Erythroblast (primary cell): ENCODE measurements around the gene TAGAP.

ENCODE experiments used
- GATA1 ChIP-seq: IDR thresholded peaks from 2 replicates; pipeline ENCODE4 v1.6.1; 2011; ENCODE audit warnings: low read depth, mild to moderate bottlenecking, control low read depth, low read length, moderate library complexity
- POLR2A ChIP-seq: IDR thresholded peaks from 2 replicates; pipeline ENCODE4 v1.6.1; 2011; ENCODE audit warnings: mild to moderate bottlenecking, low read length

- TF ChIP-seq POLR2A (no peak), GATA1 (no peak)
Observed at GRCh38 chr6:159093609-159094443, 49.0 kb upstream of the TAGAP start.
